GM23248 (cell line): ENCODE results near the gene PLEKHG4B. TPM values are rescaled to one million over a fixed set of nuclear protein-coding genes. Genes with fewer than 3 reads are reported as not detected.

Experiments
- DNase-seq: peaks from one replicate; pipeline ENCODE4 v3.0.0-alpha.2; 2015
- H2AFZ ChIP-seq: fragments of 200-600 bp; sonication (generic); 2 replicates; pipeline ENCODE4 v1.6.1; 2016; ENCODE audit warnings: antibody characterized with exemption
- H3F3A ChIP-seq: fragments of 200-600 bp; sonication (generic); 2 replicates; pipeline ENCODE4 v1.6.1; 2016; ENCODE audit warnings: mild to moderate bottlenecking, antibody characterized with exemption, mixed run types; ENCODE audit not compliant: insufficient read depth
- H3K27ac ChIP-seq: fragments of 200-600 bp; sonication (generic); 2 replicates; pipeline ENCODE4 v1.5.1; 2016; ENCODE audit warnings: mild to moderate bottlenecking
- H3K27me3 ChIP-seq: fragments of 200-600 bp; sonication (generic); replicated peaks from 2 replicates; pipeline ENCODE4 v1.6.1; 2016; ENCODE audit warnings: mild to moderate bottlenecking; ENCODE audit not compliant: insufficient read depth
- H3K36me3 ChIP-seq: fragments of 200-600 bp; sonication (generic); 2 replicates; pipeline ENCODE4 v1.6.1; 2016; ENCODE audit warnings: low read depth, mild to moderate bottlenecking
- H3K4me1 ChIP-seq: fragments of 200-600 bp; sonication (generic); 2 replicates; pipeline ENCODE4 v1.6.1; 2016; ENCODE audit warnings: mild to moderate bottlenecking; ENCODE audit not compliant: insufficient read depth
- H3K4me2 ChIP-seq: fragments of 200-600 bp; sonication (generic); one replicate; pipeline ENCODE4 v1.6.1; 2016; ENCODE audit warnings: mild to moderate bottlenecking; ENCODE audit not compliant: unreplicated experiment
- H3K4me3 ChIP-seq: fragments of 200-600 bp; sonication (generic); 2 replicates; pipeline ENCODE4 v1.5.1; 2016; ENCODE audit warnings: mild to moderate bottlenecking
- H3K79me2 ChIP-seq: fragments of 200-600 bp; sonication (generic); 2 replicates; pipeline ENCODE4 v1.6.1; 2016; ENCODE audit warnings: mild to moderate bottlenecking; ENCODE audit not compliant: insufficient read depth
- H3K9ac ChIP-seq: fragments of 200-600 bp; sonication (generic); 2 replicates; pipeline ENCODE4 v1.6.1; 2016; ENCODE audit warnings: mild to moderate bottlenecking
- H3K9me2 ChIP-seq: fragments of 200-600 bp; sonication (generic); 2 replicates; pipeline ENCODE4 v1.6.1; 2016; ENCODE audit warnings: mixed run types, mild to moderate bottlenecking, moderate library complexity; ENCODE audit not compliant: insufficient read depth
- H3K9me3 ChIP-seq: fragments of 200-600 bp; sonication (generic); one replicate; pipeline ENCODE4 v1.6.1; 2017; ENCODE audit warnings: low read depth
- H4K20me1 ChIP-seq: fragments of 200-600 bp; sonication (generic); 2 replicates; pipeline ENCODE4 v1.6.0; 2016; ENCODE audit not compliant: insufficient read depth
- EZH2 ChIP-seq: fragments of 200-600 bp; sonication (generic); IDR thresholded peaks from 2 replicates; pipeline ENCODE4 v1.6.1; 2018; ENCODE audit warnings: antibody characterized with exemption, mild to moderate bottlenecking; ENCODE audit not compliant: insufficient read depth, poor library complexity, severe bottlenecking
- EZH2phosphoT487 ChIP-seq: fragments of 200-600 bp; sonication (generic); IDR thresholded peaks from 2 replicates; pipeline ENCODE4 v1.6.1; 2018; ENCODE audit warnings: antibody characterized with exemption, moderate library complexity, mild to moderate bottlenecking, low read depth; ENCODE audit not compliant: insufficient read depth
- WGBS, 2 experiments: methylation state at CpG; one replicate each; pipeline ENCODE4 v1.1.6; 2015 to 2017; ENCODE audit warnings: low lambda C conversion rate in 2 of 2, low coverage in 1 of 2; ENCODE audit errors: missing lambda C conversion rate in 2 of 2; 5-methylcytosine and 5-hydroxymethylcytosine counted together
- in situ Hi-C: fragments of 300-500 bp; cut with MboI; formaldehyde crosslinking; loops from 2 replicates; pipeline ENCODE4 v1.15.0; 2020
- polyA plus RNA-seq: library from polyadenylated mRNA; unstranded; fragments of >200 nt; fragmentation: Nextera tagmentation; extraction: Ambion mirVana; gene quantifications from 2 replicates; pipeline ENCODE4 v1.2.1, GENCODE V29; 2016
- total RNA-seq: library from RNA; depleted of rRNA; stranded (reverse); fragments of >200 nt; shearing (Covaris generic); gene quantifications from 2 replicates; pipeline ENCODE4 v1.2.3, GENCODE V29; 2014

PLEKHG4B gene
- total and polyA plus RNA-seq, 2 experiments from 2014 or later: not detected

GRCh38 chr5:105504-106070 is 13.6 kb downstream of the PLEKHG4B start:
- Histone ChIP-seq H3K27me3 (peaks cover 47% of the 10 kb centered on the region), H3K79me2 (no peaks in the 10 kb centered on the region), H3K9ac (no peak overlapping the region), H3K4me2 (no peak overlapping the region), H3K36me3 (no peaks in the 10 kb centered on the region), H3K4me3 (no peak overlapping the region), H3F3A (no peaks in the 10 kb centered on the region), H3K27ac (no peak overlapping the region), H3K4me1 (no peaks in the 10 kb centered on the region), H2AFZ (no peak overlapping the region), H4K20me1 (no peaks in the 10 kb centered on the region), H3K9me2 (no peaks in the 10 kb centered on the region), H3K9me3 (no peaks in the 10 kb centered on the region)
- DNase-seq: no peak
- 66 to 71% methylated on average over 13 of the region's 13 CpGs for WGBS, 2 experiments
- no peak for TF ChIP-seq EZH2
- TF ChIP-seq EZH2phosphoT487: no peak
- in situ Hi-C loops: no loop called here

DNA sequence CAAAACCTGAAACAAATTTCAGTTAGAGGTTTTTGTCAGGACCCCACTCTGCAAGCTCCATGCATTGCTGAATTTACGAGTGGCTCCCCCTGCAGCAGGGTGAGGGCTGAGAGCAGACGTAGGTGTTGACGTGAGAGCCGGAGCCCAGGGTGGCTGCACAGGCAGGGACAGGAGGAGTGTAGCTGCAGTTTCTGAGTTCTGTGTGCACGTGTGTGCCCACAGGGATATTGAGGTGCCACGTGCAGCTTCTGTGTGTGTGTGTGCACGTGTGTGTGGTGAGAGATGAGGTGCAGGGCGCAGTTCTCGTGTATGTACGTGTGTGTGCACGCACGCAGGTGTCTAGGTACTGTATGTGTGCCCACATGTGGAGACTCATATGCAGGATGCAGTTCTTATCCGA is 14.6 kb downstream of the PLEKHG4B start:
- H3K9me3 ChIP-seq: no peaks in the 10 kb centered on the region
- H3K79me2 ChIP-seq: no peaks in the 10 kb centered on the region
- H3K9ac ChIP-seq: no peak overlapping the region
- H4K20me1 ChIP-seq: no peaks in the 10 kb centered on the region
- H3K4me3 ChIP-seq: no peak overlapping the region
- no peak overlapping the region for H2AFZ ChIP-seq
- no peaks in the 10 kb centered on the region for H3K4me1 ChIP-seq
- H3K4me2 ChIP-seq: no peak overlapping the region
- in situ Hi-C loops: no loop called here
- WGBS, 2 experiments: 71 to 79% methylated on average over 13 of the region's 13 CpGs
- DNase-seq: no peak
- no peaks in the 10 kb centered on the region for H3F3A ChIP-seq
- H3K27ac ChIP-seq: no peak overlapping the region
- H3K27me3 ChIP-seq: peaks cover 47% of the 10 kb centered on the region
- no peaks in the 10 kb centered on the region for H3K36me3 ChIP-seq
- TF ChIP-seq EZH2 (no peak), EZH2phosphoT487 (no peak)
- H3K9me2 ChIP-seq: no peaks in the 10 kb centered on the region

DNA sequence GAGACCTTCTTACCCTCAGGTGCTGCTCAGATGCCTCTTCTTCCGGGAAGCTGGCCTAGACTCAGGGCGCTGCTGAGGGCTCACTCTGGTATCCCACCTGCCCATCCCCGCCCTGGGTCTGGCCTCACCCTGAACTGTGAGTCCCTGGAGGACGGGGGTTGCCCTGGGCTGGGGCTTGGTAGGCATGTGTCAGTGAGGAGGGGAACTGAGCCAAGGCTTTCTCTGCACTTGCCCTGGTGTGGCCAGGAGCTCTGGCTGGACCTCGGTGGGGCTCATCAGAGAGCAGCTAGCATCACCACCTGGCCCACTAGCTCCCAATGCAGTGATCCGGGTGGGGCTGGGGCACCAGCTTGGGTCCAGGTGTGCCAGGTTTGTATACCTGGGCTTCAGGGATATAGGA is 15.6 kb downstream of the PLEKHG4B start:
- TF ChIP-seq EZH2phosphoT487 (no peak), EZH2 (no peak)
- H3K27ac ChIP-seq: no peak overlapping the region
- no peak overlapping the region for H3K4me2 ChIP-seq
- no peak overlapping the region for H2AFZ ChIP-seq
- no peaks in the 10 kb centered on the region for H3K79me2 ChIP-seq
- H3K9ac ChIP-seq: no peak overlapping the region
- H3K9me2 ChIP-seq: no peaks in the 10 kb centered on the region
- no peak for DNase-seq
- H3K27me3 ChIP-seq: peaks cover 47% of the 10 kb centered on the region
- in situ Hi-C loops: no loop called here
- no peaks in the 10 kb centered on the region for H4K20me1 ChIP-seq
- no peaks in the 10 kb centered on the region for H3K4me1 ChIP-seq
- 39 to 45% methylated on average over 6 of the region's 6 CpGs for WGBS, 2 experiments
- no peak overlapping the region for H3K4me3 ChIP-seq
- no peaks in the 10 kb centered on the region for H3K36me3 ChIP-seq
- H3F3A ChIP-seq: no peaks in the 10 kb centered on the region
- H3K9me3 ChIP-seq: no peaks in the 10 kb centered on the region

DNA sequence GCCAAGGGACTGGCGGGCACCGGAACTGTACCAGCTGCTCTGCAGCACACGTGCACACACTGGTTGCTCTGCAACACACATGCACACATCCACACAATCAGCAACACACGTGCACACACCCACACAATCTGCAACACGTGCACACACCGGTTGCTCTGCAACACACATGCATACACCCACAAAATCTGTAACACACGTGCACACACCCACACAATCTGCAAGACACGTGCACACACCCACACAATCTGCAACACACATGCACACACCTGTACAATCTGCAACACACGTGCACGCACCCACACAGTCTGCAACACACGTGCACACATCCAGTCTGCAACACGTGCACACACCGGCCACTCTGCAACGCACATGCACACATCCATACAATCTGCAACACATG is 17.9 kb downstream of the PLEKHG4B start:
- no peaks in the 10 kb centered on the region for H3K9me3 ChIP-seq
- no peak overlapping the region for H3K9ac ChIP-seq
- DNase-seq: no peak
- TF ChIP-seq EZH2phosphoT487 (no peak), EZH2 (no peak)
- no peak overlapping the region for H3K4me3 ChIP-seq
- H3K36me3 ChIP-seq: no peaks in the 10 kb centered on the region
- H3K27me3 ChIP-seq: peaks cover 42% of the 10 kb centered on the region
- no peaks in the 10 kb centered on the region for H3K9me2 ChIP-seq
- 69 to 70% methylated on average over 14 of the region's 14 CpGs for WGBS, 2 experiments
- H3K79me2 ChIP-seq: no peaks in the 10 kb centered on the region
- in situ Hi-C loops: no loop called here
- H2AFZ ChIP-seq: no peak overlapping the region
- no peak overlapping the region for H3K4me2 ChIP-seq
- no peaks in the 10 kb centered on the region for H4K20me1 ChIP-seq
- H3K27ac ChIP-seq: no peak overlapping the region
- no peaks in the 10 kb centered on the region for H3F3A ChIP-seq
- H3K4me1 ChIP-seq: no peaks in the 10 kb centered on the region
